ENCODE results near the gene MCOLN1.

Gene MCOLN1

GRCh38 chr19:7486923-7487322, 35.5 kb upstream of the MCOLN1 start:
- in situ Hi-C loops (cut with HindIII; ENCODE audit: low pct_unique_long_range_greater_than_20kb, low sequenced_read_pairs), result no loop called here
- no peak for DNase-seq (ENCODE audit: low read depth in 1 of 2, low spot score in 1 of 2)
- no peak for TF ChIP-seq JUND (IDR thresholded peaks at IDR 0.05; ENCODE audit: low read depth)

GRCh38 chr19:7488736-7489353, 33.6 kb upstream of the MCOLN1 start, which contains the start of gene PEX11G:
Gene PEX11G (minus strand): TSS chr19:7489035. CDS start chr19:7489010, 25 bp downstream.
- TF ChIP-seq JUND (IDR thresholded peaks at IDR 0.05; ENCODE audit: low read depth), result no peak

GRCh38 chr19:7489609-7490044, 32.8 kb upstream of the MCOLN1 start:
- in situ Hi-C loops (cut with HindIII; ENCODE audit: low pct_unique_long_range_greater_than_20kb, low sequenced_read_pairs), result no loop called here
- DNase-seq (ENCODE audit: low read depth in 1 of 2, low spot score in 1 of 2), result no peak
- no peak for TF ChIP-seq JUND (IDR thresholded peaks at IDR 0.05; ENCODE audit: low read depth)

More at GRCh38 chr19:7488736-7489353, 33.6 kb upstream of the MCOLN1 start, which contains the start of gene PEX11G:
- DNase-seq (ENCODE audit: low read depth in 1 of 2, low spot score in 1 of 2), result peak; percentile 85 to 92
- in situ Hi-C loops (cut with HindIII; ENCODE audit: low pct_unique_long_range_greater_than_20kb, low sequenced_read_pairs), result no loop called here

DNA sequence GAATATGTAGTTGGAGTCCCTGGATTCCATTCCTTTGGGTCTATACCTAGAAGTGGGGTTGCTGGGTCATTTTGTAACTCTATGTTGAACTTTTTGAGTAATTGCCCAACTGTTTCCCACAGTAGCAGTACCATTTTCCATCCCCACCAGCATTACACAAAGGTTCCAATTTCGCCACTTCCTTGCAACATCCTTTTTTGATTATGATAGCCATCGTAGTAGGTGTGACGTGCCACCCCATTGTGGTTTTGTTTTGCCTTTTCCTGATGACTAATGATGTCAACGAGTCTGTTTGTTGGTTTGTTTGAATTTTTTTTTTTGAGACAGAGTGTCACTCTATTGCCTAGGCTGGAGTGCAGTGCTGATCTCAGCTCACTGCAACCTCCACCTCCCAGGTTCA, 30.3 kb upstream of the MCOLN1 start:
- no peak for DNase-seq (ENCODE audit: low read depth in 1 of 2, low spot score in 1 of 2)
- in situ Hi-C loops (cut with HindIII; ENCODE audit: low pct_unique_long_range_greater_than_20kb, low sequenced_read_pairs), result no loop called here
- no peak for TF ChIP-seq JUND (IDR thresholded peaks at IDR 0.05; ENCODE audit: low read depth)

- in situ Hi-C loops (cut with HindIII; ENCODE audit: low pct_unique_long_range_greater_than_20kb, low sequenced_read_pairs), result no loop called here
- DNase-seq (ENCODE audit: low read depth in 1 of 2, low spot score in 1 of 2), result no peak
- TF ChIP-seq JUND (IDR thresholded peaks at IDR 0.05; ENCODE audit: low read depth), result no peak
Measured at GRCh38 chr19:7492558-7492957, 29.9 kb upstream of the MCOLN1 start.

GRCh38 chr19:7494416-7495098, 27.9 kb upstream of the MCOLN1 start:
- peak in 1 of 2 experiments; percentile 29 for DNase-seq (ENCODE audit: low read depth in 1 of 2, low spot score in 1 of 2)
- TF ChIP-seq JUND (IDR thresholded peaks at IDR 0.05; ENCODE audit: low read depth), result no peak
- in situ Hi-C loops (cut with HindIII; ENCODE audit: low pct_unique_long_range_greater_than_20kb, low sequenced_read_pairs), result no loop called here

GRCh38 chr19:7497292-7497691, 25.1 kb upstream of the MCOLN1 start:
- DNase-seq (ENCODE audit: low read depth in 1 of 2, low spot score in 1 of 2), result peak; percentile 30 to 35
- in situ Hi-C loops (cut with HindIII; ENCODE audit: low pct_unique_long_range_greater_than_20kb, low sequenced_read_pairs), result no loop called here

GRCh38 chr19:7500811-7501450, 21.5 kb upstream of the MCOLN1 start:
- DNase-seq (ENCODE audit: low read depth in 1 of 2, low spot score in 1 of 2), result peak; percentile 87 to 93
- in situ Hi-C loops (cut with HindIII; ENCODE audit: low pct_unique_long_range_greater_than_20kb, low sequenced_read_pairs), result no loop called here
- TF ChIP-seq JUND (IDR thresholded peaks at IDR 0.05; ENCODE audit: low read depth), result no peak

More at GRCh38 chr19:7497292-7497691, 25.1 kb upstream of the MCOLN1 start:
- no peak for TF ChIP-seq JUND (IDR thresholded peaks at IDR 0.05; ENCODE audit: low read depth)

DNA sequence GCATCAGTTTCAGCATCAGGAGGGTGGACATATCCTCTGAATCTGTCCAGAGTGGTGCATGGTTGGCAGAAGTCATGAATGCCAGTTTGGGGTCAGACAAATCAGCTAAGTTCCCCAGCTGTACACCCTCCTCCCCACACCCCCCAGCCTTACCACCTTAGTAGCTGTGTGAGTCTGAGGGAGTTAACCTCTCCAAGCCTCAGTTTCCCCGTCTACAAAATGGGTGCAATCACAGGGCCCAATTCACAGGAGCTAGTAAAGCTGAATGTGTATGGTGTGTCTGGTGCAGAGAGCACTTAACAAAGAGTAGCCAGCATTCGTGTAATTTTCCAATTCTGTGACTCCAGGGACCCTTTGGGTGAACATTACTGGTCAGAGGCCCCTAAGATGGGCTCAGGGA, 19.9 kb upstream of the MCOLN1 start:
- no peak for TF ChIP-seq JUND (IDR thresholded peaks at IDR 0.05; ENCODE audit: low read depth)
- DNase-seq (ENCODE audit: low read depth in 1 of 2, low spot score in 1 of 2), result no peak
- in situ Hi-C loops (cut with HindIII; ENCODE audit: low pct_unique_long_range_greater_than_20kb, low sequenced_read_pairs), result no loop called here

- TF ChIP-seq JUND (IDR thresholded peaks at IDR 0.05; ENCODE audit: low read depth), result no peak
- DNase-seq (ENCODE audit: low read depth in 1 of 2, low spot score in 1 of 2), result no peak
- in situ Hi-C loops (cut with HindIII; ENCODE audit: low pct_unique_long_range_greater_than_20kb, low sequenced_read_pairs), result no loop called here
Measured at GRCh38 chr19:7504684-7505083, 17.7 kb upstream of the MCOLN1 start.

GRCh38 chr19:7505288-7505681, 17.1 kb upstream of the MCOLN1 start:
- no peak for TF ChIP-seq JUND (IDR thresholded peaks at IDR 0.05; ENCODE audit: low read depth)
- DNase-seq (ENCODE audit: low read depth in 1 of 2, low spot score in 1 of 2), result no peak
- in situ Hi-C loops (cut with HindIII; ENCODE audit: low pct_unique_long_range_greater_than_20kb, low sequenced_read_pairs), result no loop called here

- DNase-seq (ENCODE audit: low read depth in 1 of 2, low spot score in 1 of 2), result no peak
- no peak for TF ChIP-seq JUND (IDR thresholded peaks at IDR 0.05; ENCODE audit: low read depth)
- in situ Hi-C loops (cut with HindIII; ENCODE audit: low pct_unique_long_range_greater_than_20kb, low sequenced_read_pairs), result no loop called here
Measured at GRCh38 chr19:7505682-7506384, 16.6 kb upstream of the MCOLN1 start.
